ENCODE data around the gene TRIOBP.

Gene TRIOBP

DNA sequence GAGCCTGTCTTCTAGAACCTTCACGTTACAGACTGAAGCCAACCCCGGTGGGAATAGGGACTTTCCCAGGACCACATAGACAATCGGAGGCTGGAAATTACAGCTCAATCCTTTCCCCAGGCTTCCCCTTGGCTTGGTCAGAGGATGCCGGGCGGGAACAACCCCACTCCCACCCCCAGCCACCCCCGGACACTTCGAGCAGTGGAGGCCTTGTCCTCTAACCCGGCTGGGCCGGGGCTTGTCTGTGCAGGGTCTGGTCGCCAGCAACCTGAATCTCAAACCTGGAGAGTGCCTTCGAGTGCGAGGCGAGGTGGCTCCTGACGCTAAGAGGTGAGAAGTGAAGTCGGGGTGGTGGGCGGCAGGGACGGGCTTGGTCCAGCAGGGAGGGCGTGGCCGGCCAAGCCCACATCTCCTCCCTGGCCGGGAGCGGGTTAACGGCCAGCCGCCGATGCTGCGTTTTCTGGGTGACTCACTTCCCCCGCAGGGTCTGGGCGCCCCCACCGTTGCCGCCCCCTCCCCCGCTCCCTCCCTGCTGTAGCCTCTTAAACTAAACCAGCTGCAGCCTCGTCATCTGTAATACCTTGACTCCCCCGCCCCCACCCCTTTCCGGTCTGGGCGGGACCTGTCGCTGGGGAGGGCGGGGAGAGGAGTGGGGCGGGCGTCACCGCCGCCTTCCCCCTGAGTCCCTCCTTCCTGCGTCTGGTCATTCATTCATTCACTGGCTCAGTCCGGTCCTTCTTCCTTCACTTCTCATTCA lies 19.9 kb upstream of the TRIOBP start:
- TF ChIP-seq CTCF (IDR thresholded peaks at IDR 0.05; ENCODE audit: insufficient read depth, low read depth, low read length, missing control alignments) = no peak
- peak overlapping the region; percentile 46 for H3K4me3 ChIP-seq (ENCODE audit: low read length)
- peak; percentile 94 for DNase-seq (ENCODE audit: low read depth)

DNA sequence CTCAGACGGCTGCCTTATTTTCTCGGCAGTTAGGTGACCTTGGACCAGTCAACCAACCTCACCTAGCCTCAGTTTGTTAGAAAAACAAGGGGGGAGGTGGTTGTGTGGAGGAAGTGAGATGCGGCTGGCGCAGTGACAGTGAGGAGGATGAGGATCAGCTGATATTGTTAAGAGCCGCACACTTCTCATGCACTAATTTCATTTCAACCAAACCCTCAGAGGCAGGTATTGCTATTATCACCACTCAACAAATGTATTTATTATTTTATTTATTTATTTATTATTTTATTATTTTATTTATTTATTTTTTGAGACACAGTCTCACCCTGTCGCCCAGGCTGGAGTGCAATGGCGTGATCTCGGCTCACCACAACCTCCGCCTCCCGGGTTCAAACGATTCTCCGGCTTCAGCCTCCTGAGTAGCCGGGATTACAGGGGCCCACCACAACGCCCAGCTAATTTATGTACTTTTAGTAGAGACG lies 19.3 kb upstream of the TRIOBP start:
- H3K4me3 ChIP-seq (ENCODE audit: low read length) = peak overlapping the region; percentile 21
- TF ChIP-seq CTCF (IDR thresholded peaks at IDR 0.05; ENCODE audit: insufficient read depth, low read depth, low read length, missing control alignments) = no peak
- DNase-seq (ENCODE audit: low read depth) = no peak

- no peak for TF ChIP-seq CTCF (IDR thresholded peaks at IDR 0.05; ENCODE audit: insufficient read depth, low read depth, low read length, missing control alignments)
- no peak overlapping the region for H3K4me3 ChIP-seq (ENCODE audit: low read length)
- no peak for DNase-seq (ENCODE audit: low read depth)
Observed at GRCh38 chr22:37678372-37678771, 18.5 kb upstream of the TRIOBP start.

GRCh38 chr22:37679670-37680069 lies 17.2 kb upstream of the TRIOBP start:
- no peak for DNase-seq (ENCODE audit: low read depth)
- TF ChIP-seq CTCF (IDR thresholded peaks at IDR 0.05; ENCODE audit: insufficient read depth, low read depth, low read length, missing control alignments) = no peak
- H3K4me3 ChIP-seq (ENCODE audit: low read length) = no peak overlapping the region

DNA sequence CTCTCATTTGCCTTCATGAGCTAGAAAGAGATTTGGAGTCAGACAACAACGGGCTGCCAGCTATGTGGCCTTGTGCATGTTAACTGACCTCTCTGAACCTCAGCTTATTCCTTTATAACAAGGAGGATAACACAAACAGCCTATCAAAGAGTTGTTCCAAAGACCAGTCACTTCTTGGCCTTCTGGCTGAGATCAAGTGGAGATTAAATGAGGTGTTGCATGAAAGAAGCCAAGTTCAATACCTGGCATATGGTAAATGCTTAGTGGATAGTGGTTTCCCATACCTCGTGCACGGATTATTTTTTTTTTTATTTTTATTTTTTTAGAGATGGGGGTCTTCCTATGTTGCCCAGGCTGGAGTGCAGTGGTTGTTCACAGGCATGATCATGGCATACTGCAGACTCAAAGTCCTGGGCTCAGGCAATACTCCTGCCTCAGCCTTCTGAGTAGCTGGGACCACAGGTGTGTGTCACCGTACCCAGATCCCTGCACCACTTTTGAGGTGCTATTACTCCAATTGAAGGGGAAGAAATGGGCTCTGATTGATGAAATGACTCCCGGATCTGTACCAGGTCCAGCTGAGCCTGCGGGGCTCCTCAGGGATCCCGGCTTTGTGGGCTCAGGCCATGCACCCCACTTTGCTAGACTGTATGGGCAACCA lies 16.5 kb upstream of the TRIOBP start:
- DNase-seq (ENCODE audit: low read depth) = no peak
- H3K4me3 ChIP-seq (ENCODE audit: low read length) = no peak overlapping the region
- TF ChIP-seq CTCF (IDR thresholded peaks at IDR 0.05; ENCODE audit: insufficient read depth, low read depth, low read length, missing control alignments) = no peak

GRCh38 chr22:37681001-37681424 lies 15.8 kb upstream of the TRIOBP start:
- DNase-seq (ENCODE audit: low read depth) = peak; percentile 16
- no peak overlapping the region for H3K4me3 ChIP-seq (ENCODE audit: low read length)
- no peak for TF ChIP-seq CTCF (IDR thresholded peaks at IDR 0.05; ENCODE audit: insufficient read depth, low read depth, low read length, missing control alignments)

Data from epithelial cell of esophagus (primary cell).